GM12891 (cell line): ENCODE data around the gene MSX2.

ENCODE experiments used
- POLR2A ChIP-seq: IDR thresholded peaks from 2 replicates; pipeline ENCODE4 v1.6.1; 2011; ENCODE audit warnings: low read depth, low read length, control low read depth
- POLR2AphosphoS5 ChIP-seq: IDR thresholded peaks from 2 replicates; pipeline ENCODE4 v1.6.1; 2011; ENCODE audit warnings: low read depth, low read length, control low read depth
- POU2F2 ChIP-seq: IDR thresholded peaks from 2 replicates; pipeline ENCODE4 v1.6.1; 2011; ENCODE audit warnings: low read depth, mild to moderate bottlenecking, control low read depth, low read length, moderate library complexity
- TAF1 ChIP-seq: IDR thresholded peaks from 2 replicates; pipeline ENCODE4 v1.6.1; 2011; ENCODE audit warnings: low read depth, low read length, control low read depth

- TF ChIP-seq TAF1 (no peak), POLR2A (no peak), POLR2AphosphoS5 (no peak), POU2F2 (no peak)
Measured at GRCh38 chr5:174692381-174692780, 32.0 kb upstream of the MSX2 start.
